Measurements from ENCODE around the gene RPN2. TPM values are rescaled to one million over a fixed set of nuclear protein-coding genes. Genes with fewer than 3 reads are reported as not detected.

RPN2 gene
- total and polyA plus RNA-seq, 2 of the 13 experiments (the other 11 are each of a cell fraction or from before 2014, with no cell fraction given), result 587 to 1,818 TPM

DNA sequence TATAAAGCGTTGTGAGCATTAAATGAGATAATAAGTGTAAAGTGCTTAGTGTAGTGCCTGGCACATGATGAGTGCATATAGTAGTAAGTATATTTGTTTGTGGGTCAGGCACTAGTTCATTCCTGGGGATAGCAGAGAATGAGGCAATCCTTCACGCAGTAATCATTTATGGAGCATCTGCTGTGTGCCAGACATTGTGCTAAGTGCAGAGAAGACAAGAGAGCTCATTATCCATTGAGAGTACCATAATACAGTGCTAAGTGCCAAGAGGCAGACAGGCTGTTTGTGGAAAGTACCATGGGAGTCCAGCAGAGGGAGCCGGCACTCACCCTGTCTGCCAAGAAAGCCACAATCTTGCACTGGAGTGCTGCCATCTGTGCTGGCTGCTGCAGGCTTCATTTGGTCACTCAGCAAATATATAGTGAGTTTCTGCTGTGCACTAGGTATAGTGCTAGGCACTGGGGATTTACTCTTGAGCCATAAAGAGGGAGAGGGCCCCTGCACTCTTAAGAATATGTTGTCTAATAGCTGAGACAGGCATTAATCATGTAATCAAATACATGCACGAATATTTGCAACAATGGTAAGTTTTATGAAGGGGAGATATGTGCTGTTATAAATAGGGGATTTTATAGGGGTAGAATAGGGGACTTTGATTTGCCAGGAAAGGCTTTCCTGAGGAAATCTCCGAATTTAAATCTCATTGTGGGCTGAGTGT is 13.2 kb downstream of the RPN2 start (continued):
- TF ChIP-seq, protein P1, sequence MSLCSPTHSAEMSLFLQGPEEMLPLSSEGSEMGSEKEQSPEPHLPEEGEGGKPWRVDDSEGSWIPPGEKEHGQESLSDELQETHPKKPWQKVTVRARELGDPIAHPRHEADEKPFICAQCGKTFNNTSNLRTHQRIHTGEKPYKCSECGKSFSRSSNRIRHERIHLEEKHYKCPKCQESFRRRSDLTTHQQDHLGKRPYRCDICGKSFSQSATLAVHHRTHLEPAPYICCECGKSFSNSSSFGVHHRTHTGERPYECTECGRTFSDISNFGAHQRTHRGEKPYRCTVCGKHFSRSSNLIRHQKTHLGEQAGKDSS (CRISPR knock-in tag; IDR thresholded peaks at IDR 0.05; ENCODE audit: borderline replicate concordance, low read depth), result no peak
- TF ChIP-seq CEBPB (IDR thresholded peaks at IDR 0.05; ENCODE audit: borderline replicate concordance, low read depth, low read length) (peak; percentile 73), TGIF2 (CRISPR knock-in tag; IDR thresholded peaks at IDR 0.05) (0 out of 2 replicates have a peak, but pooled peaks have one; percentile 33), KDM2A (CRISPR knock-in tag; IDR thresholded peaks at IDR 0.05; ENCODE audit: borderline replicate concordance, low read depth) (peak; percentile 41; the same call in 1 of the 2 replicates), ZFP1 (CRISPR knock-in tag; IDR thresholded peaks at IDR 0.05) (peak; percentile 64; the same call in 1 of the 2 replicates), ZNF670 (CRISPR knock-in tag; IDR thresholded peaks at IDR 0.05; ENCODE audit: borderline replicate concordance) (no peak), ETV5 (CRISPR knock-in tag; IDR thresholded peaks at IDR 0.05; ENCODE audit: borderline replicate concordance) (peak; percentile 36; the same call in 1 of the 2 replicates)
- TF ChIP-seq, protein P2, sequence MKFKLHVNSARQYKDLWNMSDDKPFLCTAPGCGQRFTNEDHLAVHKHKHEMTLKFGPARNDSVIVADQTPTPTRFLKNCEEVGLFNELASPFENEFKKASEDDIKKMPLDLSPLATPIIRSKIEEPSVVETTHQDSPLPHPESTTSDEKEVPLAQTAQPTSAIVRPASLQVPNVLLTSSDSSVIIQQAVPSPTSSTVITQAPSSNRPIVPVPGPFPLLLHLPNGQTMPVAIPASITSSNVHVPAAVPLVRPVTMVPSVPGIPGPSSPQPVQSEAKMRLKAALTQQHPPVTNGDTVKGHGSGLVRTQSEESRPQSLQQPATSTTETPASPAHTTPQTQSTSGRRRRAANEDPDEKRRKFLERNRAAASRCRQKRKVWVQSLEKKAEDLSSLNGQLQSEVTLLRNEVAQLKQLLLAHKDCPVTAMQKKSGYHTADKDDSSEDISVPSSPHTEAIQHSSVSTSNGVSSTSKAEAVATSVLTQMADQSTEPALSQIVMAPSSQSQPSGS (CRISPR knock-in tag; IDR thresholded peaks at IDR 0.05), result 0 out of 2 replicates have a peak, but pooled peaks have one; percentile 27
- TF ChIP-seq, protein P3, sequence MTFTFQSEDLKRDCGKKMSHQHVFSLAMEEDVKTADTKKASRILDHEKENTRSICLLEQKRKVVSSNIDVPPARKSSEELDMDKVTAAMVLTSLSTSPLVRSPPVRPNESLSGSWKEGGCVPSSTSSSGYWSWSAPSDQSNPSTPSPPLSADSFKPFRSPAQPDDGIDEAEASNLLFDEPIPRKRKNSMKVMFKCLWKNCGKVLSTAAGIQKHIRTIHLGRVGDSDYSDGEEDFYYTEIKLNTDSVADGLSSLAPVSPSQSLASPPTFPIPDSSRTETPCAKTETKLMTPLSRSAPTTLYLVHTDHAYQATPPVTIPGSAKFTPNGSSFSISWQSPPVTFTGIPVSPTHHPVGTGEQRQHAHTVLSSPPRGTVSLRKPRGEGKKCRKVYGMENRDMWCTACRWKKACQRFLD (CRISPR knock-in tag; IDR thresholded peaks at IDR 0.05; ENCODE audit: borderline replicate concordance), result no peak
- TF ChIP-seq, protein P4, sequence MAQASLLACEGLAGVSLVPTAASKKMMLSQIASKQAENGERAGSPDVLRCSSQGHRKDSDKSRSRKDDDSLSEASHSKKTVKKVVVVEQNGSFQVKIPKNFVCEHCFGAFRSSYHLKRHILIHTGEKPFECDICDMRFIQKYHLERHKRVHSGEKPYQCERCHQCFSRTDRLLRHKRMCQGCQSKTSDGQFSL (CRISPR knock-in tag; IDR thresholded peaks at IDR 0.05), result no peak

All from HepG2 (cell line).